Measurements from ENCODE around the gene CLDN19.

DNA sequence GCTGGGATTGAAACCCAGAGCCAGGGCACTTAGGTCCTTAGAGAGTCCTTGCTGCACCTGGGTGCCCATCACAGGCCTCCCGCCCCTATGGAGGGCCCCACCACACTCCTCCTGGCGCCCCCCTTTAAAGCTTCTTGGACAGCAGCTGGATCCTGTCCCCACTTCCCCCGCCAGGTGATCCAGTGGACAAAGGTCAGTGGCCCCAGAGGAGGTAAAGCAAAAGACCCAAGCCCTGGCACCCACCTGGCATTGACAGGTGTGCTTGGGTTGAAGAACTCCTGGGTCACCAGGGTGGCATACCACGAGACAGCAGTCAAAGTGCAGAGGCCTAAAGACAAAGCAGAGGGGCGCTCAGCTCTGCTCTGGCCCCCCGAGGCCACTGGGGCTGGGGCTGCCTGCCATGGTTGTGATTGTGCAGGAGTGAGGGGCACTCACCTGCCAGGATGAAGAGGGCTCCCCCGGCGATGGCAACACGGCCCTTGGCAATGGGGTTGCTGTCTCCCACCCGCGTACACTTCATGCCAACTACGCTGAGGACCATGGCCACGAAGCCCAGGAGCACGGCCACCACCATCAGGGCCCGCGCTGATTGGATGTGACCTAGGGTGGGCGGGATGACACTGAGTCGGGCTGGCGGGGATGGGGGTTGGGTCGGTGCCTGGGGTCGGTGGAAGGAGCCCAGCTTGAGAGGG, 1.9 kb downstream of the CLDN19 start:
- TF ChIP-seq HDAC6 (IDR thresholded peaks at IDR 0.05; ENCODE audit: low read depth, low read length): no peak
- TF ChIP-seq, protein P1, sequence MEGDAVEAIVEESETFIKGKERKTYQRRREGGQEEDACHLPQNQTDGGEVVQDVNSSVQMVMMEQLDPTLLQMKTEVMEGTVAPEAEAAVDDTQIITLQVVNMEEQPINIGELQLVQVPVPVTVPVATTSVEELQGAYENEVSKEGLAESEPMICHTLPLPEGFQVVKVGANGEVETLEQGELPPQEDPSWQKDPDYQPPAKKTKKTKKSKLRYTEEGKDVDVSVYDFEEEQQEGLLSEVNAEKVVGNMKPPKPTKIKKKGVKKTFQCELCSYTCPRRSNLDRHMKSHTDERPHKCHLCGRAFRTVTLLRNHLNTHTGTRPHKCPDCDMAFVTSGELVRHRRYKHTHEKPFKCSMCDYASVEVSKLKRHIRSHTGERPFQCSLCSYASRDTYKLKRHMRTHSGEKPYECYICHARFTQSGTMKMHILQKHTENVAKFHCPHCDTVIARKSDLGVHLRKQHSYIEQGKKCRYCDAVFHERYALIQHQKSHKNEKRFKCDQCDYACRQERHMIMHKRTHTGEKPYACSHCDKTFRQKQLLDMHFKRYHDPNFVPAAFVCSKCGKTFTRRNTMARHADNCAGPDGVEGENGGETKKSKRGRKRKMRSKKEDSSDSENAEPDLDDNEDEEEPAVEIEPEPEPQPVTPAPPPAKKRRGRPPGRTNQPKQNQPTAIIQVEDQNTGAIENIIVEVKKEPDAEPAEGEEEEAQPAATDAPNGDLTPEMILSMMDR (IDR thresholded peaks at IDR 0.05; ENCODE audit: control extremely low read depth in 1 of 3, insufficient read depth in 1 of 3, low read depth in 1 of 3, low read length in 3 of 3): no peak
- no peak for TF ChIP-seq CEBPB (IDR thresholded peaks at IDR 0.05; ENCODE audit: low read depth, low read length)
- TF ChIP-seq GABPA (IDR thresholded peaks at IDR 0.05; ENCODE audit: borderline replicate concordance, insufficient read depth, low read length): no peak

All from H1 (cell line).